Coronary artery (tissue), 2 donors: ENCODE measurements around the gene ACO2.
A peak's percentile ranks its signal among the peaks of the same experiment; 100 is the strongest.

ENCODE experiments used
- DNase-seq: peaks from one replicate; pipeline ENCODE4 v3.0.0-alpha.2; 2017; ENCODE audit warnings: low spot score
- H3K27ac ChIP-seq, 2 donors: fragments of 200-600 bp; sonication (generic); one replicate each; pipeline ENCODE4 v1.5.1; 2016 to 2019
- H3K4me3 ChIP-seq: fragments of 200-600 bp; sonication (generic); 2 replicates; pipeline ENCODE4 v1.5.1; 2016; ENCODE audit warnings: mild to moderate bottlenecking, moderate library complexity
- TF ChIP-seq, protein P1 (sequence below): fragments of 200-600 bp; sonication (generic); IDR thresholded peaks from one replicate; pipeline ENCODE4 v1.5.1; 2019; ENCODE audit warnings: antibody characterized with exemption

ACO2 gene

DNA sequence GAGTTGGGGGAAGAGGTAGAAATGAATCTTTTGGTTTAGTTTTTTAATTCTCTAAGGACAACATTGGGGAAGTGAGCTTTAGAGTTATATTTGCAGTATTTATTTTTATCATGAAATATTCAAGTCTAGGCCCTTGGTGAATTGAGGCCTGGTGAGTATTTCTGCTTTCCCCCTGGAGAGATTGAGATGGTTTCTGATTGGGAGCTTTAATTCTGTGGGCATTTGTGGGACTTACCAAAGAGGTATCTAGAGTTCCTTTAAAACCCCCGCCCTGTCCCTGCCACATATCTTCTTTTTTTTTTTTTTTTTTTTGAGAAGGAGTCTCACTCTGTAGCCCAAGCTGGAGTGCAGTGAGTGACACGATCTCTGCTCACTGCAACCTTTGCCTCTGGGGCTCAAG is 9.6 kb downstream of the ACO2 start:
- Histone ChIP-seq H3K27ac (peak overlapping the region; percentile 90 to 96), H3K4me3 (no peak overlapping the region)
- no peak for DNase-seq
- TF ChIP-seq, protein P1, sequence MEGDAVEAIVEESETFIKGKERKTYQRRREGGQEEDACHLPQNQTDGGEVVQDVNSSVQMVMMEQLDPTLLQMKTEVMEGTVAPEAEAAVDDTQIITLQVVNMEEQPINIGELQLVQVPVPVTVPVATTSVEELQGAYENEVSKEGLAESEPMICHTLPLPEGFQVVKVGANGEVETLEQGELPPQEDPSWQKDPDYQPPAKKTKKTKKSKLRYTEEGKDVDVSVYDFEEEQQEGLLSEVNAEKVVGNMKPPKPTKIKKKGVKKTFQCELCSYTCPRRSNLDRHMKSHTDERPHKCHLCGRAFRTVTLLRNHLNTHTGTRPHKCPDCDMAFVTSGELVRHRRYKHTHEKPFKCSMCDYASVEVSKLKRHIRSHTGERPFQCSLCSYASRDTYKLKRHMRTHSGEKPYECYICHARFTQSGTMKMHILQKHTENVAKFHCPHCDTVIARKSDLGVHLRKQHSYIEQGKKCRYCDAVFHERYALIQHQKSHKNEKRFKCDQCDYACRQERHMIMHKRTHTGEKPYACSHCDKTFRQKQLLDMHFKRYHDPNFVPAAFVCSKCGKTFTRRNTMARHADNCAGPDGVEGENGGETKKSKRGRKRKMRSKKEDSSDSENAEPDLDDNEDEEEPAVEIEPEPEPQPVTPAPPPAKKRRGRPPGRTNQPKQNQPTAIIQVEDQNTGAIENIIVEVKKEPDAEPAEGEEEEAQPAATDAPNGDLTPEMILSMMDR, result no peak

DNA sequence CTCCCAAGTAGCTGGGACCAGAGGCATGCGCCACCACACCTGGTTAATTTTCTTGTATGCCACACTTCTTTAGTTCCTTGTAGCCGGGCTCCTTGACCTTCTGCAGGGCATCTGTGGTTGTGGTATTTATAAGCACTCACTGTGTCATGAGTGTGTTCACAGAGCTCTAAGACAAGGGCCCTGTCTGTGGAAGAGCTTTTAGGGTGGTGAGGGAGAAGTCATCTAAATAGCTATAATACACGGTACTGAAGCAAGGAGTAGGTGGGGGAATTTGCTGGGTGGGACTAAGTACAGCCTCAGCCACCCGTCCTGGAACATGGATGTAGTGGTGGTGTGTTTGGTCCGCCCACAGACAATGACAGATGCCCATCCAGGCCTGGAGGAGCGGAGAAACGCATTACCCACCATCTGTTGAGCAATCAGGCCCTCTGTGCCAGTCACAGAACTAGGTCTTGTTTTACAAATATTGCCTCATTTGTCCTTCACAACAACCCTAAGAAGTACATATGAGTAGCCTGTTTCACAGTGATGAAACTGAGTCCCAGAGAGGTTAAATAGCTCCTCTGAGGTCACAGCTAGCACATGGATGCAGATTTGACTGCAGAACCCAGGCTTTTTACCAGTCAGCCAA is 10.1 kb downstream of the ACO2 start:
- DNase-seq, result no peak
- no peak overlapping the region for H3K4me3 ChIP-seq

DNA sequence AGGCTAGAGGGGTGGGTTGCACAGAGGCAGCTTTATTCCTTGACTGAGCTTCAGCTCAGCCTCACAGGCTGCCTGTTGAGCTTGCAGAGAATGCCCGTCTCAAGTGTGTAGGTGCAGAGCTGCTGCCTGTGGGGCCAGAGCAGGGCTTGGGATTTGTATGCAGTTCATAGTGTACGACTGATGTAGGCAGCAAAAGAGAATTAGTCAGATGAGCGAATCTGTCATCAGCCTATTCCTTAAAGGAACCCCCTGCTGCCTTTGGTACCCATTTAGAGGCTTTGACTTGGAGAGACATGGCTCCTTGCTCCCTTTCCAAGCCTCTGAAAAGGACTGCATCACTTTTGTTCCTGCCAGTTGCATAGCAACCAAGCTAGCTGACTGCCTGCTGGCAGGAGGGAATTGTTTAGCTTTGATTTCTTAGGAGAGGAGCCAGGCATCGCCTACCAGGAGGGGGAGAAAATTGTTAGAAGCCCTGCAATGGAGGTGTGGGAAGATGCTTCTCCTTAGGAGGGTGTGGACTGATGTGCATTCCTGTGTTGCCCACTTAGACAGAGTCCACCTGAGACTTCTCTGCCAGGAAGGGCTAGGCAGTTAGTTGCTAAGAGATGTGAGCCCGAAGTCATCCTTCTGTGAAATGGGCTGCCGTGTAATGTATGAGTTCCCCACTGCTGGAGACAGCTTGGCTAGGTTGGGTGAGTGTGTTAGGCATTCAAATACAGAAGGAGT is 10.9 kb downstream of the ACO2 start:
- TF ChIP-seq, protein P1, result no peak
- H3K27ac ChIP-seq, result peak overlapping the region; percentile 90 to 96
- peak overlapping the region; percentile 17 for H3K4me3 ChIP-seq
- DNase-seq, result no peak

More for the DNA sequence above, 10.1 kb downstream of the ACO2 start:
- H3K27ac ChIP-seq, result peak overlapping the region; percentile 90 to 96
- TF ChIP-seq, protein P1, result no peak

DNA sequence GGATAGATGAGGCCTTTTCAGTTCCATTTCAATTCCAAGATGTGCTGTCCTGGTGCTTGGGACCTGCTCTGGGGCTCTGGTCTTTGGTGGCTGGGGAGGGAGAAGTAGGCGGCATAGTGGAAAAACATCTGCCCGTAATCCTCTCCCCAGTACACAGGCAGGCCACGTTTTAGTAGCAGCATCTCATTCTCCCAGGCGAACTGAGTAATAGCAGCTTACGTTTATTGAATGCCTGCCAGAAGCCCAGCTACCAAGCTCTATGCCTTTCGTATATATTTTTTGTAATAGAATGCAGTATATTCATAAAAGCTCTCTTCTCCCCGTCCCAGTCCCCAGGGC is 11.4 kb downstream of the ACO2 start:
- peak overlapping the region; percentile 90 to 96 for H3K27ac ChIP-seq
- peak overlapping the region; percentile 17 for H3K4me3 ChIP-seq
- TF ChIP-seq, protein P1, result no peak
- DNase-seq, result no peak

DNA sequence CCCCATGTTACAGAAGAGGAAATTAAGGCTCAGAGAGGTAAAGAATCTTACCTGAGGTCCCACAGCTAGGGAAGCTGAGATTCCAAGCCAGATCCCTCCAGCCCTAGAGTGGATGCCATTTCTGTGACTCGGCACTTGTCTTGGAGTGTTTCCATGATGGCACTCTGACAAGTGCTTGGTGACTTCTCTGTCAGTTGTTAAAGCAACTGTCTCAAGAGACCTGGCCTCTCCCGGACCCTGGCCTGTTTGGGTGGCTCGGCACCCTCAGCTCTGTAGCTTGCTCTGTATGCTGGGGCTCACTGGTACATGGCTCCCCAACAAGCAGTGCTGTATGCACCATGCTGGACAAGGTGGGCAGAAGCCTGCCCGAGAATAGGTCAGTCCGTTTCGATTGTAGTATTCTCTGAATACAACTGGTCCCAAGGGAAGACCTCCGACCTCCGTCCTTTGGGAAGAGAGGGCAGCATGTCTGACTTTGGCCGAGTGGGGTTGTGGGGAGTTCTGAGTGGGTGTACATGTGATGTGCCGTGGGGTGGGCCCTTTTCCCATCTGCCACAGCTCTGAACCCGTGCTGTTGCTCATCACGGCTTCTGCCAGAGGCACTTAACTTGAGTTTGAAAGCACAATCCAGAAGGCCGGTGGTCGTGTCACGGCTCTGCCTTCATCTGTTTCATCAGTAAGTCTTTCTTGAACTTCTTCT is 12.4 kb downstream of the ACO2 start:
- TF ChIP-seq, protein P1, result no peak
- H3K27ac ChIP-seq, result peak overlapping the region; percentile 90 to 96
- peak; percentile 83 for DNase-seq
- H3K4me3 ChIP-seq, result peak overlapping the region; percentile 55

DNA sequence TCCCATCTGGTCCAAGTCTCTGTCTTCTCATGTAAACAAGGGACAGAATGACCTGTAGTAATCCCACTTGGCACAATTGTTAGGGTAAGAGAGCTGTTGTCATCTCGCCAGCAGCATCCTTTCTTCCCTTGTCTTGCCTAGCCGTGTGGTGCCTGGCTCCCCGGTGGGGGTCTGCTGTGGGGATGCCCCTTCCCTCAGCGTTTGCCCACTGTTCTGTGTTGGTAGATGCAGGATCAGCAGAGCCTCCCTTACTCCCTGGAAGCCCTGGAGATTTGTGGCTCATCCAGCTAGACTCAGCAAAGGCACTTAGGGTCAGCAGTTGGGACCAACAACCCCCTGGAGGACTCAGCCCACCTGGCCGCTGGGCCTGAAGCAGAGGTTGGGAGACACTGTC is 13.0 kb downstream of the ACO2 start:
- no peak for DNase-seq

More for the DNA sequence above, 13.0 kb downstream of the ACO2 start:
- TF ChIP-seq, protein P1, result no peak
- peak overlapping the region; percentile 90 to 96 for H3K27ac ChIP-seq
- no peak overlapping the region for H3K4me3 ChIP-seq
